GM19324 (cell line): ENCODE measurements around the gene GAMT.
"Not testable (repeated sequence)": the region's sequence is repeated elsewhere in the genome, so short reads cannot be mapped to it uniquely, and the experiment has no call there.

Source experiments
- ATAC-seq: cut with Tn5 transposase; IDR thresholded peaks from one replicate; pipeline ENCODE4 v1.9.1; 2021; ENCODE audit warnings: mild to moderate bottlenecking, moderate library complexity; ENCODE audit not compliant: unreplicated experiment, low FRiP score

Gene GAMT

GRCh38 chr19:1401138-1401888, at the start of gene GAMT:
Gene GAMT (minus strand): TSS chr19:1401542. CDS start chr19:1401476, 66 bp downstream.
- ATAC-seq, result no peak

- ATAC-seq, result no peak
Observed at GRCh38 chr19:1449467-1450442, 48.4 kb upstream of the GAMT start, which contains the start of gene APC2. Gene APC2 (plus strand): TSS chr19:1450121. CDS start chr19:1453002, 2,881 bp downstream.

- ATAC-seq, result no peak
Observed at GRCh38 chr19:1447944-1448343, 46.6 kb upstream of the GAMT start.

- no peak for ATAC-seq
Observed at GRCh38 chr19:1447504-1447903, 46.2 kb upstream of the GAMT start.

- ATAC-seq, result no peak
Observed at GRCh38 chr19:1446713-1447481, 45.6 kb upstream of the GAMT start.

- ATAC-seq, result no peak
Observed at GRCh38 chr19:1445932-1446712, 44.8 kb upstream of the GAMT start.

GRCh38 chr19:1445185-1445931, 44.0 kb upstream of the GAMT start:
- no peak for ATAC-seq

GRCh38 chr19:1441677-1442438, 40.5 kb upstream of the GAMT start:
- ATAC-seq, result no peak

- ATAC-seq, result no peak
Observed at GRCh38 chr19:1441022-1441426, 39.7 kb upstream of the GAMT start.

GRCh38 chr19:1440418-1440801, 39.1 kb upstream of the GAMT start:
- ATAC-seq, result no peak

- not testable (repeated sequence) for ATAC-seq
Observed at GRCh38 chr19:1439525-1440417, 38.4 kb upstream of the GAMT start.

- ATAC-seq, result no peak
Observed at GRCh38 chr19:1438933-1439354, 37.6 kb upstream of the GAMT start.

GRCh38 chr19:1438035-1438932, 36.9 kb upstream of the GAMT start, which contains the start of gene RPS15:
Gene RPS15 (plus strand): TSS chr19:1438396. CDS start chr19:1438426, 30 bp downstream.
- ATAC-seq, result peak; percentile 91

- no peak for ATAC-seq
Observed at GRCh38 chr19:1437609-1438008, 36.3 kb upstream of the GAMT start.

- ATAC-seq, result no peak
Observed at GRCh38 chr19:1435378-1435989, 34.1 kb upstream of the GAMT start.

- ATAC-seq, result no peak
Observed at GRCh38 chr19:1434577-1435060, 33.3 kb upstream of the GAMT start.
